Endothelial cell of umbilical vein (primary cell): ENCODE results near the gene PTGDS. TPM values are rescaled to one million over a fixed set of nuclear protein-coding genes. Genes with fewer than 3 reads are reported as not detected.

Experiments
- BruUV-seq: library from RNA; stranded (reverse); fragments of 400-500 nt; replicated peaks from 2 replicates; lab custom pipeline; 2021; lab: Mats Ljungman, UMichigan
- CTCF ChIA-PET: fragments of 300-600, 350-600 bp; sonication (Branson Sonifier 250); formaldehyde crosslinking; loops from one replicate; lab custom pipeline; 2021; ENCODE audit warnings: antibody characterized with exemption, inconsistent platforms; lab: Charles Lee
- POLR2A ChIA-PET: fragments of 300-600, 350-600 bp; sonication (Branson Sonifier 250); formaldehyde crosslinking; loops from one replicate; lab custom pipeline; 2021; ENCODE audit warnings: antibody characterized with exemption, inconsistent platforms; lab: Charles Lee
- DNase-seq: peaks from one replicate; pipeline ENCODE4 v3.0.0-alpha.2; 2011; ENCODE audit warnings: low read depth, low spot score
- FAIRE-seq: peaks from 2 replicates; lab custom pipeline; 2011; peaks lifted over from hg19 to GRCh38; lab: Jason Lieb, UNC
- H2AFZ ChIP-seq: 2 replicates; pipeline ENCODE4 v1.6.0; 2012; ENCODE audit warnings: low read depth, low read length, control low read depth, inconsistent platforms
- H3K27ac ChIP-seq: 2 replicates; pipeline ENCODE4 v1.5.1; 2011; ENCODE audit warnings: low read depth, mild to moderate bottlenecking, control low read depth, low read length, moderate library complexity; ENCODE audit not compliant: insufficient read depth
- H3K27me3 ChIP-seq, 2 experiments: 2 replicates each; pipeline versions ENCODE4 v1.6.0 to v1.6.1; 2011; ENCODE audit warnings: low read length in 2 of 2, mixed read lengths in 1 of 2; ENCODE audit not compliant: control insufficient read depth in 2 of 2, insufficient read depth in 2 of 2
- H3K36me3 ChIP-seq, 2 experiments: 2 replicates in 1 of 2; 3 replicates in 1 of 2; pipeline ENCODE4 v1.5.1; 2011; ENCODE audit warnings: low read length in 2 of 2, mild to moderate bottlenecking in 1 of 2, moderate library complexity in 1 of 2; ENCODE audit not compliant: control insufficient read depth in 2 of 2, insufficient read depth in 2 of 2; ENCODE audit errors: extremely low read depth in 1 of 2
- H3K4me1 ChIP-seq: 3 replicates; pipeline ENCODE4 v1.5.1; 2011; ENCODE audit warnings: mild to moderate bottlenecking, low read length; ENCODE audit not compliant: control insufficient read depth, insufficient read depth; ENCODE audit errors: extremely low read depth
- H3K4me2 ChIP-seq: 2 replicates; pipeline ENCODE4 v1.6.1; 2011; ENCODE audit warnings: low read length, control low read depth, mixed read lengths; ENCODE audit not compliant: insufficient read depth
- H3K4me3 ChIP-seq, 3 experiments: fragments of 200-600 bp in 1 of 3; sonication (generic), shearing (Covaris generic) in 1 of 3; replicated peaks in 1 of 3; 2 replicates each; pipeline ENCODE4 v1.5.1; 2011 to 2016; ENCODE audit warnings: control low read depth in 3 of 3, low read length in 3 of 3, mild to moderate bottlenecking in 2 of 3, inconsistent platforms in 1 of 3, low read depth in 1 of 3, moderate library complexity in 1 of 3; ENCODE audit not compliant: insufficient read depth in 1 of 3
- H3K79me2 ChIP-seq: 2 replicates; pipeline ENCODE4 v1.6.0; 2012; ENCODE audit warnings: low read length, inconsistent platforms; ENCODE audit not compliant: control insufficient read depth, insufficient read depth
- H3K9ac ChIP-seq: replicated peaks from 2 replicates; pipeline ENCODE3; 2011; ENCODE audit warnings: low read length, control low read depth; ENCODE audit not compliant: insufficient read depth; ENCODE audit errors: extremely low read depth
- H3K9me1 ChIP-seq: replicated peaks from 3 replicates; pipeline ENCODE4 v1.6.0; 2011; ENCODE audit warnings: mild to moderate bottlenecking, low read length; ENCODE audit not compliant: control insufficient read depth, insufficient read depth; ENCODE audit errors: extremely low read depth
- H3K9me3 ChIP-seq: replicated peaks from 2 replicates; pipeline ENCODE4 v1.5.1; 2012; ENCODE audit warnings: low read length, inconsistent platforms; ENCODE audit not compliant: control insufficient read depth, insufficient read depth
- H4K20me1 ChIP-seq: replicated peaks from 2 replicates; pipeline ENCODE3; 2011; ENCODE audit warnings: mild to moderate bottlenecking, low read length; ENCODE audit not compliant: control insufficient read depth, insufficient read depth; ENCODE audit errors: extremely low read depth
- CTCF ChIP-seq, 2 donors: IDR thresholded peaks; 1 replicate in 1 of 2; 2 replicates in 1 of 2; pipeline ENCODE4 v1.5.1; 2011; ENCODE audit warnings: low read length in 2 of 2, mild to moderate bottlenecking in 2 of 2, moderate library complexity in 2 of 2, control low read depth in 1 of 2, inconsistent platforms in 1 of 2, low read depth in 1 of 2; ENCODE audit not compliant: insufficient read depth in 1 of 2; ENCODE audit errors: extremely low read depth in 1 of 2
- EZH2 ChIP-seq: IDR thresholded peaks from 2 replicates; pipeline ENCODE4 v1.6.1; 2012; ENCODE audit warnings: borderline replicate concordance, low read depth, mild to moderate bottlenecking, moderate library complexity, low read length, inconsistent platforms; ENCODE audit not compliant: severe bottlenecking
- JUN ChIP-seq: IDR thresholded peaks from 2 replicates; pipeline ENCODE4 v1.6.1; 2011; ENCODE audit warnings: borderline replicate concordance, low read depth; ENCODE audit not compliant: insufficient read length, insufficient read depth
- MYC ChIP-seq: IDR thresholded peaks from one replicate; pipeline ENCODE4 v1.6.1; 2011; ENCODE audit warnings: mild to moderate bottlenecking, low read depth, low read length
- POLR2A ChIP-seq: IDR thresholded peaks from 2 replicates; pipeline ENCODE4 v1.6.1; 2012; ENCODE audit warnings: low read depth, mild to moderate bottlenecking, control low read depth, low read length
- POLR2AphosphoS5 ChIP-seq: IDR thresholded peaks from 2 replicates; pipeline ENCODE4 v1.6.1; 2012; ENCODE audit warnings: low read depth, mild to moderate bottlenecking, control low read depth, low read length, moderate library complexity; ENCODE audit not compliant: insufficient read depth
- dilution Hi-C: fragments of 300-500 bp; cut with MboI; formaldehyde crosslinking; loops from one replicate; pipeline ENCODE4 v1.15.0; 2019; ENCODE audit warnings: low sequenced_read_pairs; ENCODE audit not compliant: extremely low pct_ligation_motif_present
- intact Hi-C: fragments of 100-400 bp; cut with micrococcal nuclease; formaldehyde crosslinking; loops from one replicate; pipeline ENCODE4 v1.10.0; 2022
- polyA plus RNA-seq, 4 experiments: library from polyadenylated mRNA; depleted of rRNA in 3 of 4; stranded (reverse) in 3 of 4; unstranded in 1 of 4; fragments of >200 nt; gene quantifications; 2 replicates each; pipeline versions ENCODE4 v1.2.1 to v1.2.3, GENCODE V29; 2011 to 2012; ENCODE audit warnings: missing spikeins in 1 of 4
- total RNA-seq: library from RNA; stranded (reverse); gene quantifications from 2 replicates; pipeline ENCODE4 v1.2.3, GENCODE V29; 2021

PTGDS gene
- total and polyA plus RNA-seq, 2 donors (not counting 3 experiments of a cell fraction or from before 2014, with no cell fraction given) = not detected

DNA sequence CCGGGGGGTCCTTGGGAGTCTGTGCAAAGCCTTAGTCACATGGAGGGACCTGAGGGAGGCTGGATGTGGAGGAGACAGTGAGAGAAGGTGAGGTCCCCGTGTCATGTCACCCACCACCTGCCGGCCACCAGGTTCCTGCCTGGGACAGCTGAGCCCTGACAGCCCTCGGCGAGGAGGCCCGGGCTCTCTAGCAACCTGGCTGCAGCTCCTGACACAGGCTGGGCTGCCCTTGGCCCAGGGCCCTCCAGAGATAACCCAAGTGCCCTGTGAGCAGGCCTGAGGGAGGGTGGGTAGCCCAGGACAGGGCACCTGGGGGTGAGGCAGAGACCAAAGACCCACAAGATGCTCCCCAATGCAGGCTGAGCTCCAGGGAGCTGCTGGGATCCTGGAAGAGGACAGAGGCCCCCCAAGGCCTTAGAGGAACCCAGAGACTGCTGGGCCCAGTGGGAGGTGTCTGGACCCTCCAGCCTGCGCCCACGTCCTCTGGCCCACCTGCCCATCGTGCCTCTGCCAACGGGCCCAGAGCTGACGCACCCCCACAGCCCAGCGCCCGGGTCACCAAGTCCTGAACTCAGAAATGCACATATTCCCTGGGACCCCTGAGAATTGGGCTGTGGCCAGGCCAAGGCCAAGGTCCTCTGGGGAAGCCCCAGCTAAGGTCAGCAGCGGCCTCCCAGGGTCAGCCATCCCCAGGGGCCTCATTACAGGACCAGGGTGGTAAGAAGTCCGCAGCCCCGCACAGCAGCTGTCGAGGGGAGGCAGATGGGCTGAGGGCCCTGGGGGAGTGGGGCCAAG, 8.8 kb upstream of the PTGDS start:
- Histone ChIP-seq H3K36me3 (no peaks in the 10 kb centered on the region), H3K27ac (no peak overlapping the region), H3K9me3 (no peaks in the 10 kb centered on the region), H3K4me1 (no peaks in the 10 kb centered on the region), H3K27me3 (no peaks in the 10 kb centered on the region), H3K9ac (no peak overlapping the region), H4K20me1 (no peaks in the 10 kb centered on the region), H3K4me2 (no peak overlapping the region), H2AFZ (no peak overlapping the region), H3K4me3 (no peak overlapping the region), H3K79me2 (no peaks in the 10 kb centered on the region), H3K9me1 (no peaks in the 10 kb centered on the region)
- no peak for DNase-seq
- BruUV-seq = no TSS peak
- dilution Hi-C loops (no loop called here), intact Hi-C loops (no loop called here)
- ChIA-PET CTCF (interaction anchor here (1.7 kb wide), 1 partner anchor 66 kb away, joined by 5 read pairs; no protein-coding TSS in a partner anchor), POLR2A (no interaction called here)
- FAIRE-seq = no peak
- TF ChIP-seq EZH2 (no peak), CTCF (IDR thresholded peaks at IDR 0.05; ENCODE audit: extremely low read depth in 1 of 2, insufficient read depth in 1 of 2, low read depth in 1 of 2, low read length in 2 of 2) (no peak), POLR2AphosphoS5 (no peak), JUN (no peak), MYC (no peak), POLR2A (no peak)
